GM18867 (cell line): ENCODE measurements around the gene SLC5A12.
"Not testable (repeated sequence)": the region's sequence is repeated elsewhere in the genome, so short reads cannot be mapped to it uniquely, and the experiment has no call there.

ENCODE experiments used
- ATAC-seq: cut with Tn5 transposase; IDR thresholded peaks from one replicate; pipeline ENCODE4 v1.9.1; 2021; ENCODE audit warnings: mild to moderate bottlenecking, moderate library complexity; ENCODE audit not compliant: unreplicated experiment

Gene SLC5A12

DNA sequence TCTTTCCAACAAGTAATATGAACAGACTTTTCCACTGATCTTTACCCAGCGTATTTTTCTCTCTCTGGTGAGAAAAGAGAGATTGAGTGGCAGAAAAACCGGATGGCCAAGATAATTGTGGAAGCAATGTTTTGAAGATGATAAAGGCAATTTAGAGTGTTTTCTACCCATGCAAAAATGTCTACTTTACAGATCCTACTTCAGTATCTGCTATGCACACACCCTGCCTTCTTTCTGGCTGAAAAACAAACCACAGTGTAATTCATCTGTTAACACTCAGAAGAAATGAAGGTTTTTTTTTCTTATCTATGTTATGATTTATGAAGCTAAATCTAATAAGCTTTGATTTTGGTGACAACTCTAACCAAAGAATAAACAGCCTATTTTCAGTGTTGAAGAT, 56.8 kb downstream of the SLC5A12 start:
- ATAC-seq = no peak

- no peak for ATAC-seq
Measured at GRCh38 chr11:26662916-26663315, 58.9 kb downstream of the SLC5A12 start.

DNA sequence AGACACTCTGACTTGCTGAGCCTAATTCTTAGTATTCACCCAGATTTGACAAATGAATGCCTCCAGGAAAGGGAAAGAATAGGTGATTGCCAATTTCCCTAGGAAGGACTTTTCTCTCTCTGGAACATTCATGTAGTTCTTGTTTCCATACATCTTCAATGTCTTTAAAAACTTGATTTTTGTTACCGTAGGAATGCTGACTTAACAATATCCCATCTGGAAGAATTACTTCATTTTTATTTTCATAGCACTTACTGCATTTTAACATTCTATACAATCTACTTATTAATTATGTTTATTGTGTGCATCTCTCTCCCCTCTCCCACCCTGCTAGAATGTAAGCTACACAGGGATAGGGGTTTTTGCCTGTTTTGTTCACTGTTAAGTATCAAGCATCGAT, 66.6 kb downstream of the SLC5A12 start:
- ATAC-seq = no peak

GRCh38 chr11:26651916-26652315, 69.9 kb downstream of the SLC5A12 start:
- ATAC-seq = peak; percentile 66

DNA sequence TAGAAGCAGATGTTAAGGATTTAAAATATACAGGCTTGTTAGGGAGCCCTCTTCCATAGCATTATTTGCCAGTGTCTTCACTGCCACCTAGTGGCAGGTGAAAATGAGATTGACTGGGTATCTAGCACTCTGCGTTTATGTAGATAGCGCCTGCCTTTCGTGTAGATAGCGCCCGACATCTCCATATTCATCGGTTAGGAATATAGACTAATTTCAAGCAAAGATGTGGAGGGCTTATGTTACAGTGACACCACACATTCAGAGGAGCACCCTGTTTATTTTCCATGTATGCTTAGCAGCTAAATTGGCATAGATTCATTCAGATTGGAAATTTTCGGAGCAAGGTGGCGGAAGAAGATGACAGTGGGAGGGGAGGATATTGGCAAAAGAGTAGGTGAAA, 72.0 kb downstream of the SLC5A12 start:
- peak; percentile 83 for ATAC-seq

- ATAC-seq = not testable (repeated sequence)
Measured at GRCh38 chr11:26643314-26643713, 78.5 kb downstream of the SLC5A12 start.

- ATAC-seq = peak; percentile 90
Measured at GRCh38 chr11:26632691-26633159, 89.1 kb downstream of the SLC5A12 start.

GRCh38 chr11:26626346-26626745, 95.5 kb downstream of the SLC5A12 start:
- ATAC-seq = no peak

DNA sequence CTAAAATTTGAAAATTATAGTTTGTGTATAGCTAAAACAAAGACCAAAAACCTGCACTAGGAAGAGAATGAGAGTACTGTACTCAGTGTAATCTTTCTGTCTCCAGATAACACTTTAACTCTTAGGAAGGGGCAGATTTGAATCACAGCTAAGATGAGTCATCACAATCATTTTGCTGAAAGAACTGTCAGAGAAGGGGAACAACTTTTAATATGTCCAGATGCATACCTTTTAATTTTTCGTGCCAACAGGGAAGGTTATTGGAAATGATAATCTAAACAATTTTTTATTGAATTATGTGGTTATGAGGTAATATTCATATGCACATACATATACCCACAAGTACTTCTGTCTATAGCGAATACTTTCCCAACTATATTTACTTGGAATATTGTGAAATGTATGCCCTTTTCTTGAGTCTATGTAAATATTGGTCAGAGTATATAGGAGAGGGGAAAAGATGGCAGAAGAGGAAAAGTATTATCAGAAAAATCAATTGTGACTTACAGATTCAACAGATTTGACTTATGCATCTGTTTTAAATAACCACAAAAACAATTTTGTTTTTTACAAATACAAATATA, 98.7 kb downstream of the SLC5A12 start:
- ATAC-seq = peak; percentile 73

GRCh38 chr11:26622181-26622580, 99.7 kb downstream of the SLC5A12 start:
- no peak for ATAC-seq

- ATAC-seq = no peak
Measured at GRCh38 chr11:26621132-26621531, 100.7 kb downstream of the SLC5A12 start.

- no peak for ATAC-seq
Measured at GRCh38 chr11:26620282-26621045, 101.4 kb downstream of the SLC5A12 start.

DNA sequence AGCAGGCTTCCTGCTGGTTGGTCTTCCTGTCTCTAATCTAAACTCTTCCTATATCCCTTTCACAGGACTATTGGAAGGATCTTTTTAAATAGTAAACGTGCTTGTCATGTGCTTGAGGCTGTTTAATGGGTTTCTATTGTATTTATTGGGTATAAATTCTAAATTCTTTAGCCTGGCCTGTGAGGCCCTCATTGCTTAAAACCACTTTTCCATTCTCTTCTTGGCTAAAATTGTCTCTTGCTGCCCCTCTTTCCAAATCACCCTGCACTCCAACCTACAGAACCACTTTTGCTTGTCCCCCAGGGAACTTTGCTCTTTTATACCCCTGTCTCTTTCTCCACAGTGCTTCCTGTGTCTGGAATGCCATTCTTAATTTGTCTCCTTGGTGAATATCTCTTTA, 103.4 kb downstream of the SLC5A12 start:
- no peak for ATAC-seq
